GM12801 (cell line): ENCODE results near the gene POU2AF3.

Source experiments
- TF ChIP-seq, protein P1 (sequence below): IDR thresholded peaks from one replicate; pipeline ENCODE4 v1.5.1; 2011; ENCODE audit warnings: control low read depth; ENCODE audit not compliant: insufficient read length; ENCODE audit errors: extremely low read depth

Gene POU2AF3

DNA sequence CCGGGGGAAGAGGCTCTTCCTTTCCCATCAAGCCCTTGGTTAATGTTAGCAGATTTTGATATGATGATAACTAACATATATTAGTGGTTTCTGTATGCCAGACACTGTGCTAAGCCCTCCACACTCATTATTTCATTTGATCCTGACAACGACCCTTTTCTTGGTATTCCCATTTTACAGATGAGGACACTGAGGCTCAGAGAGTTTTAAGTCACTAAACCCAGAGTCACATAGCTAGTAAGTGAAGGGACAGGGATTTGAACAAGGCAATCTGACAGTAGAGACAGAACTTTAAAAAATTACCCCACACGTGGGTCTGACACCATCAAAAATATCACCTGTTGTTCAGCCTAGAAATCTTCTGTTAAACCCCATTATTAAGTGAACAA is 58.3 kb downstream of the POU2AF3 start:
- TF ChIP-seq, protein P1, sequence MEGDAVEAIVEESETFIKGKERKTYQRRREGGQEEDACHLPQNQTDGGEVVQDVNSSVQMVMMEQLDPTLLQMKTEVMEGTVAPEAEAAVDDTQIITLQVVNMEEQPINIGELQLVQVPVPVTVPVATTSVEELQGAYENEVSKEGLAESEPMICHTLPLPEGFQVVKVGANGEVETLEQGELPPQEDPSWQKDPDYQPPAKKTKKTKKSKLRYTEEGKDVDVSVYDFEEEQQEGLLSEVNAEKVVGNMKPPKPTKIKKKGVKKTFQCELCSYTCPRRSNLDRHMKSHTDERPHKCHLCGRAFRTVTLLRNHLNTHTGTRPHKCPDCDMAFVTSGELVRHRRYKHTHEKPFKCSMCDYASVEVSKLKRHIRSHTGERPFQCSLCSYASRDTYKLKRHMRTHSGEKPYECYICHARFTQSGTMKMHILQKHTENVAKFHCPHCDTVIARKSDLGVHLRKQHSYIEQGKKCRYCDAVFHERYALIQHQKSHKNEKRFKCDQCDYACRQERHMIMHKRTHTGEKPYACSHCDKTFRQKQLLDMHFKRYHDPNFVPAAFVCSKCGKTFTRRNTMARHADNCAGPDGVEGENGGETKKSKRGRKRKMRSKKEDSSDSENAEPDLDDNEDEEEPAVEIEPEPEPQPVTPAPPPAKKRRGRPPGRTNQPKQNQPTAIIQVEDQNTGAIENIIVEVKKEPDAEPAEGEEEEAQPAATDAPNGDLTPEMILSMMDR = no peak

DNA sequence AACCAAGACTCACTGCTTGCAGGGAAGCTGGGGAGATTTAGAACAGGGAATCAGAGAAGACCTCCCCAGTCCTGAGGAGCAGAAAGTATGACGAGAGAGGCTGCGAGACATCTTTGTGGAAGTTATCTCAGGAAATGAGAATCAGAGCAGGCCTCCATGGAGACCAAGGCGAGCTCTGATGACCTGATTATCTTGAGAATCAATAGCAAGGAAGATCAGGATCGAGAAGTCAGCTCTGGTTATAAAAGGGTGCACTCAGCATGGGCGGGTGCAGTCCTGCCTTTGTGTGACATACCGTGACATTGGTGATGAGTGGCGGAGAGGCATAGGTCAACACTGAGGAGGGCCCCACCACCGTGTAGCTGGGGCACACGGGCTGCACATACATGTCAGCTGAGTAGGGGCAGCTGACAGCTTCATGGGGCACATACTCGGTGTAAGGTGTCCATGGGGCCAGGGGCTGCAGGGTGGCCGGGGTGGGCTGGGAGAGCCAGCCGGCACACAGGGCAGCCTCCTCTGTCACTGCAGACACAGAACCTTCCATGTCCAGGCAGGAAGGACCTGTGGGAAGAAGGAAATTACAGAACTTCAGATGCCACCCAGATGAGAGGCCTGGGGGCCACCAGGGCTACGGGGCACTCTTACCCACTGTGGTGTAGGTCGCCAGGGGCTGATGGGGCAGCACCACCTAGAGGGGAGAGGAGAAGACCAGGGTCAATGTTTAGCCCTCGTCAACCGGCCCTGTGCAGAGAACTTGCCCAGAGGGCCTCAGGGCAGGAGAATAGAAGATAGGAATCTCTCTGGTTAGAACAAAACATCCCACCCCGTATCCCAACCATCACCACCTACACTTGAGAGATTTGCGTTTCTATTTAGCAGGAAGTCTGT is 59.0 kb downstream of the POU2AF3 start:
- TF ChIP-seq, protein P1 = no peak
